Smooth muscle cell of the coronary artery (primary cell): ENCODE data around the gene FASLG. TPM values are rescaled to one million over a fixed set of nuclear protein-coding genes. Genes with fewer than 3 reads are reported as not detected.

ENCODE experiments used
- total RNA-seq: library from RNA; depleted of rRNA; stranded (reverse); fragments of >200 nt; gene quantifications from 2 replicates; pipeline ENCODE4 v1.2.3, GENCODE V29; 2014; ENCODE audit warnings: low replicate concordance

FASLG gene
- not detected in 2 replicates for total RNA-seq

GRCh38 chr1:172658871-172659453 lies at the start of gene FASLG:
Gene FASLG (plus strand): TSS chr1:172659103. CDS start chr1:172659202, 99 bp downstream.

Other genes with a start within 250 kb of the FASLG start
- gene C1orf105, start 238.4 kb upstream of the FASLG start, total RNA-seq, result not detected in 2 replicates
- 8.3 and 12.4 TPM in 2 replicates for gene PIGC, start 215.0 kb upstream of the FASLG start, total RNA-seq
- gene SUCO, start 126.0 kb upstream of the FASLG start, total RNA-seq, result 7.8 and 16.6 TPM in 2 replicates